Duodenal mucosa (tissue), 2 donors: ENCODE measurements around the gene TBL1XR1.
A peak's percentile ranks its signal among the peaks of the same experiment; 100 is the strongest.
"Not testable (repeated sequence)": the region's sequence is repeated elsewhere in the genome, so short reads cannot be mapped to it uniquely, and the experiment has no call there.

Source experiments
- H3K27ac ChIP-seq: one replicate; pipeline ENCODE4 v1.7.0; 2013; ENCODE audit warnings: low read depth, low read length
- H3K27me3 ChIP-seq, 2 donors: one replicate each; pipeline ENCODE4 v1.7.0; 2013; ENCODE audit warnings: low read length in 2 of 2, control low read depth in 1 of 2; ENCODE audit not compliant: insufficient read depth in 2 of 2, control insufficient read depth in 1 of 2
- H3K36me3 ChIP-seq, 2 donors: one replicate each; pipeline ENCODE4 v1.7.0; 2013; ENCODE audit warnings: low read length in 2 of 2, control low read depth in 1 of 2; ENCODE audit not compliant: insufficient read depth in 2 of 2, control insufficient read depth in 1 of 2
- H3K4me1 ChIP-seq, 2 donors: one replicate each; pipeline ENCODE4 v1.7.0; 2013; ENCODE audit warnings: low read length in 2 of 2, control low read depth in 1 of 2; ENCODE audit not compliant: insufficient read depth in 2 of 2, control insufficient read depth in 1 of 2
- H3K4me3 ChIP-seq, 2 donors: one replicate each; pipeline ENCODE4 v1.7.0; 2013; ENCODE audit warnings: low read length in 2 of 2, low read depth in 1 of 2
- H3K9ac ChIP-seq, 2 donors: one replicate each; pipeline ENCODE4 v1.7.0; 2013; ENCODE audit warnings: low read length in 2 of 2, low read depth in 1 of 2
- H3K9me3 ChIP-seq, 2 donors: one replicate each; pipeline ENCODE4 v1.7.0; 2013; ENCODE audit warnings: low read length in 2 of 2, control low read depth in 1 of 2; ENCODE audit not compliant: control insufficient read depth in 1 of 2

TBL1XR1 gene

GRCh38 chr3:177169936-177170722, 27.2 kb downstream of the TBL1XR1 start:
- Histone ChIP-seq H3K4me1 (peaks cover 4 to 14% of the 10 kb centered on the region in 2 donors), H3K27ac (no peak overlapping the region), H3K9ac (no peak overlapping the region), H3K9me3 (no peaks in the 10 kb centered on the region), H3K4me3 (no peak overlapping the region), H3K27me3 (no peaks in the 10 kb centered on the region), H3K36me3 (peaks cover 0 to 3% of the 10 kb centered on the region in 2 donors)

GRCh38 chr3:177168431-177168830, 28.9 kb downstream of the TBL1XR1 start:
- peaks cover 0 to 3% of the 10 kb centered on the region in 2 donors for H3K36me3 ChIP-seq
- H3K9me3 ChIP-seq: no peaks in the 10 kb centered on the region
- H3K4me1 ChIP-seq: peaks cover 4 to 9% of the 10 kb centered on the region in 2 donors
- no peaks in the 10 kb centered on the region for H3K27me3 ChIP-seq
- no peak overlapping the region for H3K9ac ChIP-seq
- no peak overlapping the region for H3K4me3 ChIP-seq
- no peak overlapping the region for H3K27ac ChIP-seq

- H3K27ac ChIP-seq: no peak overlapping the region
- H3K9me3 ChIP-seq: no peaks in the 10 kb centered on the region
- H3K4me3 ChIP-seq: no peak overlapping the region
- peaks cover 0 to 3% of the 10 kb centered on the region in 2 donors for H3K4me1 ChIP-seq
- no peaks in the 10 kb centered on the region for H3K36me3 ChIP-seq
- no peaks in the 10 kb centered on the region for H3K27me3 ChIP-seq
- no peak overlapping the region for H3K9ac ChIP-seq
Measured at GRCh38 chr3:177162742-177163141, 34.5 kb downstream of the TBL1XR1 start.

- not testable (repeated sequence) for H3K4me3 ChIP-seq, H3K36me3 ChIP-seq, H3K27me3 ChIP-seq
Measured at GRCh38 chr3:177161603-177162002, 35.7 kb downstream of the TBL1XR1 start.

GRCh38 chr3:177158461-177158860, 38.8 kb downstream of the TBL1XR1 start:
- H3K9me3 ChIP-seq: no peaks in the 10 kb centered on the region
- no peak overlapping the region for H3K9ac ChIP-seq
- peaks cover 0 to 3% of the 10 kb centered on the region in 2 donors for H3K4me1 ChIP-seq
- H3K4me3 ChIP-seq: no peak overlapping the region
- no peaks in the 10 kb centered on the region for H3K27me3 ChIP-seq
- no peak overlapping the region for H3K27ac ChIP-seq
- H3K36me3 ChIP-seq: no peaks in the 10 kb centered on the region

More at GRCh38 chr3:177161603-177162002, 35.7 kb downstream of the TBL1XR1 start:
- H3K27ac ChIP-seq, H3K9ac ChIP-seq, H3K4me1 ChIP-seq, H3K9me3 ChIP-seq: not testable (repeated sequence)

- no peaks in the 10 kb centered on the region for H3K9me3 ChIP-seq
- no peaks in the 10 kb centered on the region for H3K36me3 ChIP-seq
- no peaks in the 10 kb centered on the region for H3K4me1 ChIP-seq
- H3K4me3 ChIP-seq: no peak overlapping the region
- no peak overlapping the region for H3K9ac ChIP-seq
- no peak overlapping the region for H3K27ac ChIP-seq
- no peaks in the 10 kb centered on the region for H3K27me3 ChIP-seq
Measured at GRCh38 chr3:177157492-177157891, 39.8 kb downstream of the TBL1XR1 start.

- H3K4me1 ChIP-seq: peaks cover 20 to 21% of the 10 kb centered on the region in 2 donors
- H3K27me3 ChIP-seq: no peaks in the 10 kb centered on the region
- no peak overlapping the region for H3K4me3 ChIP-seq
- no peaks in the 10 kb centered on the region for H3K9me3 ChIP-seq
- H3K9ac ChIP-seq: no peak overlapping the region
- H3K36me3 ChIP-seq: no peaks in the 10 kb centered on the region
- H3K27ac ChIP-seq: no peak overlapping the region
Measured at GRCh38 chr3:177154733-177155132, 42.5 kb downstream of the TBL1XR1 start.

GRCh38 chr3:177150970-177151627, 46.2 kb downstream of the TBL1XR1 start:
- H3K27me3 ChIP-seq: no peaks in the 10 kb centered on the region
- H3K9ac ChIP-seq: no peak overlapping the region
- H3K9me3 ChIP-seq: no peaks in the 10 kb centered on the region
- no peak overlapping the region for H3K27ac ChIP-seq
- no peaks in the 10 kb centered on the region for H3K36me3 ChIP-seq
- peaks cover 26 to 34% of the 10 kb centered on the region in 2 donors for H3K4me1 ChIP-seq
- peak overlapping the region in 1 of 2 donors; percentile 2 for H3K4me3 ChIP-seq

GRCh38 chr3:177150218-177150916, 46.9 kb downstream of the TBL1XR1 start:
- Histone ChIP-seq H3K4me3 (peak overlapping the region; percentile 2 to 7), H3K9me3 (no peaks in the 10 kb centered on the region), H3K27ac (no peak overlapping the region), H3K36me3 (no peaks in the 10 kb centered on the region), H3K4me1 (peaks cover 28 to 42% of the 10 kb centered on the region in 2 donors), H3K27me3 (no peaks in the 10 kb centered on the region), H3K9ac (peak overlapping the region in 1 of 2 donors; percentile 27)

GRCh38 chr3:177149106-177149505, 48.2 kb downstream of the TBL1XR1 start:
- Histone ChIP-seq H3K27me3 (no peaks in the 10 kb centered on the region), H3K27ac (no peak overlapping the region), H3K4me3 (no peak overlapping the region), H3K9ac (no peak overlapping the region), H3K9me3 (no peaks in the 10 kb centered on the region), H3K4me1 (peaks cover 28 to 44% of the 10 kb centered on the region in 2 donors), H3K36me3 (no peaks in the 10 kb centered on the region)
